Neural cell (in vitro differentiated cells): ENCODE data around the gene MYOG.

ENCODE experiments used
- CTCF ChIP-seq: fragments of 450-650 bp; IDR thresholded peaks from 2 replicates; pipeline ENCODE4 v1.5.1; 2014; ENCODE audit warnings: antibody characterized with exemption, mild to moderate bottlenecking, moderate library complexity; ENCODE audit not compliant: poor library complexity, severe bottlenecking
- EP300 ChIP-seq: fragments of 450-650 bp; conservative IDR thresholded peaks from 2 replicates; pipeline ENCODE4 v1.6.1; 2014; ENCODE audit warnings: antibody characterized with exemption, mild to moderate bottlenecking, moderate library complexity; ENCODE audit not compliant: poor library complexity, severe bottlenecking
- EZH2 ChIP-seq: fragments of 200-600, 300-800 bp; shearing (Covaris generic), sonication (generic); IDR thresholded peaks from 2 replicates; pipeline ENCODE4 v1.6.1; 2014; ENCODE audit warnings: antibody characterized with exemption, low read length, borderline replicate concordance, mild to moderate bottlenecking; ENCODE audit not compliant: insufficient read depth, poor library complexity, severe bottlenecking
- POLR2AphosphoS5 ChIP-seq: IDR thresholded peaks from 2 replicates; pipeline ENCODE4 v1.6.1; 2012
- RAD21 ChIP-seq: fragments of 450-650 bp; conservative IDR thresholded peaks from 2 replicates; pipeline ENCODE4 v1.6.1; 2014; ENCODE audit warnings: antibody characterized with exemption, mild to moderate bottlenecking, moderate library complexity
- TAF1 ChIP-seq: IDR thresholded peaks from 2 replicates; pipeline ENCODE4 v1.6.1; 2012; ENCODE audit warnings: low read depth
- TF ChIP-seq, protein P1 (sequence below): IDR thresholded peaks from 2 replicates; pipeline ENCODE4 v1.6.1; 2012; ENCODE audit warnings: borderline replicate concordance

DNA sequence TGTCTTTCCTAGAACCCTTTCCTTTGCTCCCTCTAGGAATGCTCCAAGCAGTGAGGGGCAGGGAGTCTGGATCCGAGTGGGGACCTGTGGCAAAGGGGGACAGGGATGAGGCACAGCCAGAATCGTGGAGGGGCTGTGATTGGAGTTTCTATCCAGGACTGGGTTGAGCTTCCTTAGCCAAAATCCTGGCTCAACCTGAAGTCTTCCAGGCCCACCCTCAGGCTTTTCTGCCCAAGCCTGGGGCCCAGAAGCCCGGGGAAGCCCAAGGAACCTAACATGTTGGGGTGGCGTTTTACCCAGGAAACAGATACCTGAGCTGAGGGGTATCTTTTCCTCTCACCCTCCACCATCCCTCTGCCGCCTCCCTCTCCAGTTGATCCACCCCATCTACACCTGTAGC, 5.4 kb downstream of the MYOG start:
- TF ChIP-seq POLR2AphosphoS5: no peak
- TF ChIP-seq CTCF: no peak
- TF ChIP-seq, protein P1, sequence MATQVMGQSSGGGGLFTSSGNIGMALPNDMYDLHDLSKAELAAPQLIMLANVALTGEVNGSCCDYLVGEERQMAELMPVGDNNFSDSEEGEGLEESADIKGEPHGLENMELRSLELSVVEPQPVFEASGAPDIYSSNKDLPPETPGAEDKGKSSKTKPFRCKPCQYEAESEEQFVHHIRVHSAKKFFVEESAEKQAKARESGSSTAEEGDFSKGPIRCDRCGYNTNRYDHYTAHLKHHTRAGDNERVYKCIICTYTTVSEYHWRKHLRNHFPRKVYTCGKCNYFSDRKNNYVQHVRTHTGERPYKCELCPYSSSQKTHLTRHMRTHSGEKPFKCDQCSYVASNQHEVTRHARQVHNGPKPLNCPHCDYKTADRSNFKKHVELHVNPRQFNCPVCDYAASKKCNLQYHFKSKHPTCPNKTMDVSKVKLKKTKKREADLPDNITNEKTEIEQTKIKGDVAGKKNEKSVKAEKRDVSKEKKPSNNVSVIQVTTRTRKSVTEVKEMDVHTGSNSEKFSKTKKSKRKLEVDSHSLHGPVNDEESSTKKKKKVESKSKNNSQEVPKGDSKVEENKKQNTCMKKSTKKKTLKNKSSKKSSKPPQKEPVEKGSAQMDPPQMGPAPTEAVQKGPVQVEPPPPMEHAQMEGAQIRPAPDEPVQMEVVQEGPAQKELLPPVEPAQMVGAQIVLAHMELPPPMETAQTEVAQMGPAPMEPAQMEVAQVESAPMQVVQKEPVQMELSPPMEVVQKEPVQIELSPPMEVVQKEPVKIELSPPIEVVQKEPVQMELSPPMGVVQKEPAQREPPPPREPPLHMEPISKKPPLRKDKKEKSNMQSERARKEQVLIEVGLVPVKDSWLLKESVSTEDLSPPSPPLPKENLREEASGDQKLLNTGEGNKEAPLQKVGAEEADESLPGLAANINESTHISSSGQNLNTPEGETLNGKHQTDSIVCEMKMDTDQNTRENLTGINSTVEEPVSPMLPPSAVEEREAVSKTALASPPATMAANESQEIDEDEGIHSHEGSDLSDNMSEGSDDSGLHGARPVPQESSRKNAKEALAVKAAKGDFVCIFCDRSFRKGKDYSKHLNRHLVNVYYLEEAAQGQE: no peak
- no peak for TF ChIP-seq EZH2
- no peak for TF ChIP-seq TAF1
- TF ChIP-seq EP300: no peak
- no peak for TF ChIP-seq RAD21
